Pons (tissue), 1 donor: ENCODE data around the gene MBOAT7.
"Not testable (repeated sequence)": the region's sequence is repeated elsewhere in the genome, so short reads cannot be mapped to it uniquely, and the experiment has no call there.

Experiments
- DNase-seq: peaks from one replicate; pipeline ENCODE4 v3.0.0-alpha.2; 2016; ENCODE audit warnings: low spot score

Gene MBOAT7

DNA sequence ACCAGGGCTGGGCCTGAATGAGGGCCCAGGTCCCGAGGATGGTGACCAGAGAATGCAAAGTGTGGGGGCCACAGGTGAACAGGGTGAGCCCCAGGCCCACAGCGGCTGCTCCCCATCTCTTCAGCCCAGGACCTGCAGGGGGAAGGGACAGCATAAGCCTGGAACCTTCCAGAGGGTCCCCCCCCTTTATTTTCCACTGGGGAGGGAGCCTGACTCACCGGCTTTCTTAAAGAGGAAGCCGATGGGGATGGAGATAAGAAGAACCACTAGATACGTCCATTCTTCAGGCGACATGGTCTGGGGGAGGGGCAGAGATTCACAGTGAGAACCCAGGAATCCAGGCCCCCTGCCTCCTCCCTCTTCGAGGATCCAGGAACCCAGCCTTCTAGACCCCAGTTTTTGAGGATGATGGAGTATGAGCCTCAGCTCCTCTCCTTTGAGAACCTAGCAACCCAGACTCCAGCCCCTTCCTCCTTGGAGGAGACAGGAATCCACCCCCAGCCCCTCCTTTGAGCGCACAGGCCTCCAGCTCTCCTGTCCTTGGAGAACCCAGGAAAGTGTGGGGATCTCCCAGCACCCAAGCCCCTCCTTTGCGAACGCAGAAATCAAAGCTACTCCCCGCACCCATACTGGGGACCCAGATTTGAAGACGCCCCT is 1.0 kb downstream of the MBOAT7 start:
- peak; percentile 48 for DNase-seq

DNA sequence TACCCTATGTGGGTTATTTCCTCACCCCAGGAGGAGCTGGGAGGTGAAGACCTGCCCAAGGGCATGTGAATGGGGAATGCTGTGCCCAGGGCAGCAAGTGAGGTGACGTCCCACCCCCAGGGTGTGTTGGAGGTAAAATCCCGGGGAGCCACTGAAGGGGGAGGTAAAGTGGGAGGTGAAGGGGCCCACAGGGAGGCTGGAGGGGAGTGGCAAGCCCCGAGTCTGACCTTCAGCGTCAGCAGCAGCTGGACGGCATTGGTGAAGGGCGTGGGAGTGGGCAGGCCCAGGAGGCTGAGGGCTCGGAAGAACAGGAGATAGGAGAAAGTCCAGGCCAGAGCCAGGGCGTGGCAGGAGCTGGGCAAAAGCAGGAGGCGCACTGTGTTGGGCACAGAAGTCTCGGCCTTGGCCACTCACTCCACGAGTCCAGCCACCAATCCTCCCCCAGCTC is 2.4 kb downstream of the MBOAT7 start:
- DNase-seq: no peak

DNA sequence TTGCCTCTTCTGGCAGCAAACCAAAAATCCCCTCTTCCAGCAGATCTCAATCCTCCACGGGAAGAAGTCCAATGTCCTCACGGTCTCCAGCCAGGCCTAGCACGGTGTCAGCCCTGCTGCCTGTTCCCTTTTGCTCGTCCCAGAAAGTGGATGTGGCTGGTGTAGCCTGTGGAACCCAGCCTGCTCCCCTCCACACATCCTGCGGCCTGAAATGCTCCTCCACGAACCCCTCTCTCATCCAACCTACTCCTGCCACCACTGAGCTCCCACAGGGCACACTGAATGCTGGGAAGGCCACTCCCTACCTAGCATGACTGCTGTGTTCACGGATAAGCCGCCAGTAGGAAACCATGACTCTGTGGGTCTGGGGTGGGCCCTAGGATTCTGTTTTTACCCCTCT is 3.0 kb downstream of the MBOAT7 start:
- no peak for DNase-seq

DNA sequence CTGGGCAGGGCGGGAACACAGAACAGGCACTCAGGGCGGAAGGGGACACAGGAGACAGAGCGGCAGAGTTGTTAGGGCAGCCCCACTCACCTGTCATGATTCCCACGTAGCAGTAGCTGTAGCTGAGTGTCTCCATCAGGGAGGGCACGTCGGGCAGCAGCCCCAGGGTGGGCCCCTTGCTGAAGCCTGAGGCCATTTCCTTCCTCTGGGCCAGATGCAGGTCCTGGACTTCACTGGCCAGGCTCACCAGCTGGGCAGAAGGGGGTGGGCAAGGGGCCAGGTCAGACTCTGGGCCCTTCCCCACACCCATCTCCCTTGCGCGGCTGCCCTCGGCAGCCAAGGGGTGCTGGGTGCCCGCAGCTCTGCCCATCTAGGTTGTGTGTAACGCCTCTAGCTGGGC is 5.9 kb downstream of the MBOAT7 start:
- DNase-seq: no peak

DNA sequence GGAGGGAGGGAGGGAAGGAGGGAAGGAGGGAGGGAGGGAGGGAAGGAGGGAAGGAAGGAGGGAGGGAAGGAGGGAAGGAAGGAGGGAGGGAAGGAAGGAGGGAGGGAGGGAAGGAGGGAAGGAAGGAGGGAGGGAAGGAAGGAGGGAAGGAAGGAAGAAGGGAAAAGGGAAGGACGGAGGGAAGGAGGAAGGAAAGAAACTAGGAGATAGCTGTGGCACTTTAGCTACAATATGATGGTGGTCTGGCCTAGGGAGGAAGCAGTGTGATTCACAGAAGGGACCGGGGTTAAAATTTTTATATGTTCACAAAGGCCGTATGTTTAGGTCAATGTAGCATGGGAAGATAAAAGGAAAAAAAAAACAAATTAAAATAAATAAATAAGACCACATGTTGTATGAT is 7.5 kb downstream of the MBOAT7 start:
- DNase-seq: not testable (repeated sequence)

DNA sequence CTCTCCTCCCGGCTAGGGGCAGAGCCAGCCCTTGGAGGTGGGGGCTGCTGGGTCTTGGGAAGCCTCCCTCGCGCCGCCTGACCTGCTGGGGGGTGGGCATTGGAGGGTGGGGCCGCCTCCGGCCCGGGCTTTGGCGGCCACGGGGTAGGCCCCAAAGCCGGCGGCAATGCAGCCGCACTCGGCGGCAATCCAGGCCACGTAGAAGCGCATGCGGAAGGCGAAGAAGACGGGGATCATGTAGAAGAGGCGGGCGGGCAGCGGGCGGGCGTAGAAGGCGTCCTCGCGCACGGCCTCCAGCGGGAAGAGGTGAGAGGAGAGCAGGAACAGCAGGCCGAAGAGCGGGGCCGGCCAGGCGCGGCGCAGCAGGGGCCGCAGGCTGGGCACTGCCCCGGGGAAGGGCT is 8.7 kb downstream of the MBOAT7 start:
- DNase-seq: no peak

DNA sequence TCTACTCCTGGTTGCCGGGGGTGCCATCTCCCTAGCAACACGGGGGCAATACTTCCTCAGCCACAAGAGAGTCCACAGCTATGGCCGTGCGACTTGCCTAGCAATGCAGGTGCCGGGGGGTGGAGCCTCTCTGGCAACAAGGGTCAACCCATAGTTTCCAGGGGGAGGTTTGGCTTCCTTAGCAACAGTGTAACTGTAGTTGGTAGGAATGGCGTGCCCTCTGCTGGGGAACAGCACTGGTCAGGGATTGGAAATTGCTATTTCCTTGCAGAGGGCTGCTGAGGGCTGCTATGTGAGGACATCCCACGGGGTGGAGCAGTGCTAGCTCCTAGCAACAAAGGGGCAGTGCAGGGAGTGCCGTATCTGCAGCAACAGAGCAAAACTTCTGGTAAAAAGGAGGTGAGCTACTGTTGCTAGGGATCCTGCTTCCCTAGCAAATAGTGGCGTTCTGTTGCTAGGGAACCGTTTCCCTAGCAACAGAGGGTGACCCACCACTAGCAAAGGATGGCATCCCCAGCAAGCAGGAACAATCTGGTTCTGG is 9.4 kb downstream of the MBOAT7 start:
- DNase-seq: peak; percentile 69

DNA sequence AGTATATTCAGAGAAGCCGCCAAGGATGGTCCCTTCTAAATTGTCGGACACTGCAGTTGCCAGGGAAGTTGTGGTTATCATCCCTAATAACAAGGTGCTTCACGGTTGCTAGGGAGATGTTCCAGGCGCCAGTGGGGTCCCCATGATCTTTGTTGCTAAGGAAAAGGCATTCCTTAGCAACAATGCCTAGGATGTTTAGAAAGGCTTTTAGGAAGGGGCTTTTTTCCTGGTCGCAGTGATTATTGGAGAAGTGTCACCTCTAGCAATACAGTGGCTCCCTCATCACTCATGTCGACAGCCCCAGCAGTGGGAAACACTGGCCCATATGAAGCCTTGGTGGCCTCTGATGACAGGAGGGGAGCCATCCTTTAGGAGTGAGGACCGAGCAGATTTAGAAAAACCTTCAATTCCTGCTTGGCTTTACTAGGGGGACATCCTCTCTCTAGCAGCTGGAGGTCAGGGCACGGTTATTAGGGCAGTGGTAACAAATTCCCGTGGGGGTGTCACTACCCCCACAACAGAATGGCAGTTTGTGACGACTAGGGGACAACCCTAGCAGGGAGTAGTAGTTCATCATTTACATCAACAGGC is 10.0 kb downstream of the MBOAT7 start:
- no peak for DNase-seq

DNA sequence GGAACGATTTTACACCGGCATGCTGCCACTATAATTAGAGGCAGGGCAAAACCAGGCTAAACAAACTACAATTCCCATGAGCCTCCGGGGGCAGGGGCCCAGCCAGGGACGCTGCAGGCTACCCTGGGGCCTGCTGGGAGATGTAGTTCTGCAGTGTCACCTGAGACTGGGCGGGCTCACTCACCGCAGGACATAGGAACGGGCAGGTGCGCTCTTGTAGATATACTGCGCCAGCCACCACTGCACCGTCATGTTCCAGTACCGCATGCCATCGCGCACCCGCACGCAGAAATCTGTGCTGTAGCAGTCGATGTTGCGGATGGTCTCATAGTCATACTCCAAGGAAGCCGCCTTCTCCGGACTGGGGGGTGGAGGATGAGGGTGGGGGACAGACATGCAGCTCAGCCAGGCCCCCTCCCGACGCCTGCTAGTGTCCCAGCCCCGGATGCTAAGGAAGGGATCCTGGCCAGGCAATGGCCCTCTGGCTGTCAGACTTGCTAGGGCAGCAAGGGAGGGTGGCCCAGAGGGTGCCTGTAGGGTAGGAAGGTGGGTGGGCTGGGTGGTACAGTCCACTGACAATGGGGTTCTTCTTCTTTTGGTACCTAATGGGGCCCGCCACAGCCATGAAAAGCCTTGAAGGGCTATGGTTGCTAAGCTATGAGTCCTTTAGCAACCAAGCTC is 10.7 kb downstream of the MBOAT7 start:
- no peak for DNase-seq

DNA sequence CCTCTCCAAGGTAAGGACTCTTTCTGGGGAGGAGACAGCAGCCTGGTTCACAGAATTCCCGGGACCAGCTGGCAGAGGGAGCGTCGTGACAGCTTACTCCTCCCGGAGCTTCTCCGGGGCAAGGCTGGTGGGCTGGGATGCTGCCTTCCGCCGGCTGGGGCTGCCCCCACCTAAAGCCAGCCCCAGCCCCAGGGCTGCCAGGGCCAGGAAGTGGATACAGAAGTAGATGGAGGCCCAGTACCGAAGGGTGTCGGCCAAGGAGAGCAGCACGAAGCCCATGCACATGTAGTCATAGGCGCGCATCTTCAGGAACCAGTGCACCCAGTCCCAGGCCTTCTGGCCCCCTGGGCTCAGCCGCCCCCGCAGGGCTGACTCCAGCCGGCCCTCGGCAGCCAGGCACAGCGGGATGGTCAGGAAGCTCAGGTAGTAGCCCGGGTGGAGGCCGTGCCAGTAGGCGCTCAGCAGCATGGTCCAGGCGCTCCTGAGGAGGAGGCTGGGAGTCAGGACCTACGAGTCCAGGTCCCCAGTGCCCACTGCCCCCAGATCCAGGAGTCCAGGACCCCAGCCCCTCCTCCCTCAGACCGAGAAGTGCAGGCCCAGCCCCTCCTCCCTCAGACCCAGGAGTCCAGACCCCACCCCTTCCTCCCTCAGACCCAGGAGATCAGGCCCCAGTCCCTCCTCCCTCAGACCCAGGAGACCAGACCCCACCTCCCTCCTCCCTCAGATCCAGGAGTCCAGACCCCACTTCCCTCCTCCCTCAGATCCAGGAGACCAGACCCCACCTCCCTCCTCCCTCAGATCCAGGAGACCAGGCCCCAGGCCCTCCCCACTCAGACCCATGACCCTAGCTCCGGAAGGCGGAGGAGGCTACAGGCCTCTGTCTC is 15.2 kb downstream of the MBOAT7 start:
- no peak for DNase-seq

DNA sequence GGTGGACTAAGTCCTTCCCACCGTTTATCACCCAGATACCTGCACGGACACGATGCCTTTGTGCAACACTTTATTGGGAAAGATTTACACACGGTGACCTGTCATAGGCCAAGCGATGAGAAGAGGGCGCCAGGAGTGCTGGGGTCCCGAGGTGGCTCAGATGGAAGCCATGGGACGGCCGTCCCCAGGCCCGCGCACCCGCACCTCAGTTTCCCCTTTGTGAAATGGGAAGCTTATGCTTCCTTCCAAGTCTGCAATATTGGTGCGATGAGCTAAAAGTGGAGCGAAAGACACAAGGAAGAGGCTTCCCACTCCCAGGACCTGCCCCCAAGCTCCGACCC is 16.1 kb downstream of the MBOAT7 start:
- DNase-seq: no peak

DNA sequence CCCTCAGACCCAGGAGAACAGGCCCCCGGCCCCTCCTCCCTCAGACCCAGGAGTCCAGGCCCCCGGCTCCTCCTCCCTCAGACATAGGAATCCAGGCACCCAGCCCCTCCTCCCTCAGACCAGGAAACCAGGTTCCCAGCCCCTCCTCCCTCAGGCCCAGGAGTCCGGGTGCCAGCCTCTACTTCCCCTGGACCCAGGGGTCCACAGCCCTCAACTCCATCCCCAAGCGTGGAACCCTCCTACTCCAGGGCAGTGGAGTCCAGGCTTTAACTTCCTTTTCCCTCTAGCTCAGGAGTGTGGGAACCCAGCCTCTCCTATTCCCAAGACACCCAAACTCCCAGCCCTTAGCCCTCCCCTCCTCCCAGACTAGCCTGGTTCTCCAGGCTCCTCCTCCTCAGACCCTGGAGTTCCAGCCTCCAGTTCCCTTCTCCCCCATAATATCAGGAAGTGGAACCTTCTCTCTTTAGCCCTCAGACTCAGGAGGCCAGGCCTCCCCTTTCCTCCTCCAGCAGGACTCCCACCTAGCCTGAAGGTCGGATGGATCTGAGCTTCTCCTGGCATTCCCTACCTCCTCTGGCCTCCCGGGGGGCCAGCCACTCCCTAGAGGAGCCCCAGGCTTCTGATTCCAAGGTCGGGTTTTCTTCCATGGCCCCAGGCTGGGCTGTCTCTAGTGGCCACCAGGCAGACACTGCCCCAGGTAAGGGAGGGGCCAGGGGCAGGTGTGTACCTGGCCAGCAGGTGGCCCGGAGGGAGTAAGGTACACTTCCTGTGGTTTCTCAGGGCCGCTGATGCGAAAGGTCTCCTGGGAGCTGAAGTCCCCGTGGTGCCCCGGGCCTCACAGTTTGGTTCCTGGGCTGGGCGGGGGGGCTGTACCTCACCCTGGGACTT is 16.7 kb downstream of the MBOAT7 start, which contains the start of gene TMC4:
TSS of gene TMC4 (minus strand) at position 690 of the 888 bp plus-strand sequence. CDS start at position 647, 43 bp downstream.
- no peak for DNase-seq

DNA sequence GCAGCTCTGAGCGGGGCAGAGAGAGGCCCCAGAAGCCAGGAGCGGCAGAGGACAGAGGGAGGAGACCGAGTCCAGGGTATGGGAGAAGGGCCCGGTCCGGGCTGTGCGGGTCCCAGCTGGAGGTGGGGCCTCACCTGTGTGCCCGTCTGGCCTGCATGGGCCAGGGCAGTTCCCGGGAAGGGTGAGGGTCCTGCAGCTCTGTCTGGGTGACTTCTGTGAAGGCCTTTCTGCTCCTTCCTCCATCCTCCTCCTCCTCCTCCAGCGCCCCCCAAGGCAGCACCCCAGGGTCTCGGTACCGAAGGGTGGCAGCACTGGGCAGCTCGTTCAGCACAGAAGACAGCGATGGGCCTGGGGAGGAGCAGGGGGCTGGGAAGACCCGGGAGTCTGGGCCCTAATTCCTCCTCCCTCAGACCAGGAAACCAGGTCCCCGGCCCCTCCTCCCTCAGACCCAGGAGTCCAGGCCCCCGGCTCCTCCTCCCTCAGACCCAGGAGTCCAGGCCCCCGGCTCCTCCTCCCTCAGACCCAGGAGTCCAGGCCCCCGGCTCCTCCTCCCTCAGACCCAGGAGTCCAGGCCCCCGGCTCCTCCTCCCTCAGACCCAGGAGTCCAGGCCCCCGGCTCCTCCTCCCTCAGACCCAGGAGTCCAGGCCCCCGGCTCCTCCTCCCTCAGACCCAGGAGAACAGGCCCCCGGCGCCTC is 17.5 kb downstream of the MBOAT7 start:
- not testable (repeated sequence) for DNase-seq

DNA sequence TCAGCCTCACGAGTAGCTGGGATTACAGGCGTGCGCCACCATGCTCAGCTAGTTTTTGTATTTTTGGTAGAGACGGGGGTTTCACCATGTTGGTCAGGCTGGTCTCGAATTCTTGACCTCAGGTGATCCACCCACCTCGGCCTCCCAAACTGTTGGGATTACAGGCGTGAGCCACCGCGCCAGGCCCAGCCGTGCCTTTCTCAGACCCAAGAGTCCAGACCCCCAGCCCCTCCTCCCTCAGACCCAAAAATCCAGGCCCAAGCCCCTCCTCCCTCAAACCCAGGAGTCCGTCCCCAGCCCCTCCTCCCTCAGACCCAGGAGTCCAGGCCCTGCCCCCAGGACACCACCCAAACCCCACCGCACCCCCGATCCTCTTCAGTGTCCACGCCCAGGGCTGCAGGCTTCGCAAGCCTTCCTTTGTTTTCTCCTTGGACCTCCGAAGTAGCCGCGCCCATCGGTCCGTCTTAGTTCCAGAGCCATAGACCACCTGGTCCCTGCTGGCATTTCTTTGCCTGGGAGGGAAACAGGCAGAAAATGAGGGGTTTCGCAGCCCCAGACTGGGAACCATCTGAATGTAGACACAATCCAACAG is 20.1 kb downstream of the MBOAT7 start:
- DNase-seq: no peak

DNA sequence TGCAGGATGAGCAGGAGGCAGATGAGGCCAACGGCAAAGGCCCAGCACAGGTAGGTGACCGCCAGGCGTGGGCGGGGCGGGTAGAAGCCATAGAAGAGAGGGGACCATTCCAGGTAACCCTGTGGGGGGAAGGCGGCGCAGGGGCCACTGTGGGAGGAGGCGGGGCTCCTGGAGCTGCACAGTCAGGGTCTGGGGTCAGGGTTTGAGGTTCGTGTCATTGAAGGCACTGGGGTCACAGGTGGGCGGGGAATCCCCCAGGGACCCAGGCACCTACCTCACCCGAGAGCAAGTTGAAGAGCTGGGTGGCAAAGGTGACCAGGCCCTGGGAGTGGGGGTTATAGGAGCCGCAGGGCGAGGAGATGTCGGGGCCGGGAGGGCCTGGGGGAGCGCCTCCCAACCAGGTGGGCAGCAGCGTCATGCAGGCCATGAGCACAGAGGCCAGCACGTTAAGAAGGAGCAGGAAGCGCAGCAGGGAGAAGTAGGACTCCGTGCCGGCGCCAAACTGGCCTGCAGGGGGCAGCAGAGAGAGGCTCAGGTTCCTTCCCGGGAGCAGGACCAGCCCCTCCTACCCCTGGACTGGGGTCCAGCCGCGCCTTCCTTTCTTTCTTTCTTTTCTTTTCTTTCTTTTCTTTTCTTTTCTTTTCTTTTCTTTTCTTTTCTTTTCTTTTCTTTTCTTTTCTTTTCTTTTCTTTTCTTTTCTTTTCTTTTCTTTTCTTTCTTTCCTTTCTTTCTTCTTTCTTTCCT is 21.0 kb downstream of the MBOAT7 start:
- DNase-seq: peak; percentile 67

DNA sequence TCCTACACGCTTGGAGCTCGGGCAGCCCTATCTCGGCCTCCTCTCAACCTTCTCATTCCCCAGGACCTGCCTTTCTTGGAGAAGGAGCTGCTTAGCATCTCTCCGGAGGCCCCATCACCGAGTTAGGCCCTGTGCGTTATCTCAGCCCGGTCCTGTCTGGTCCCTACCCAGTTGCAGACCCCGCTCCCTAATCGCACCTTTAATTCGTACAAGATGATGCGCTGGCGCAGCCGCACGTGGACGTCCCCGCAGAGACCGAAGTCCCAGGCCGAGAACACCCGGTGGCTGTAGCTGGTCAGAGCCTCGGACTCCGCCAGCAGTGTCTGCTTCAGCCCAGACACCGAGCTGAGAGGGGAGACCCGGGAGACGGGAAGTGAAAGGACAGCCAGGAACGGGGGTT is 24.2 kb downstream of the MBOAT7 start:
- no peak for DNase-seq

DNA sequence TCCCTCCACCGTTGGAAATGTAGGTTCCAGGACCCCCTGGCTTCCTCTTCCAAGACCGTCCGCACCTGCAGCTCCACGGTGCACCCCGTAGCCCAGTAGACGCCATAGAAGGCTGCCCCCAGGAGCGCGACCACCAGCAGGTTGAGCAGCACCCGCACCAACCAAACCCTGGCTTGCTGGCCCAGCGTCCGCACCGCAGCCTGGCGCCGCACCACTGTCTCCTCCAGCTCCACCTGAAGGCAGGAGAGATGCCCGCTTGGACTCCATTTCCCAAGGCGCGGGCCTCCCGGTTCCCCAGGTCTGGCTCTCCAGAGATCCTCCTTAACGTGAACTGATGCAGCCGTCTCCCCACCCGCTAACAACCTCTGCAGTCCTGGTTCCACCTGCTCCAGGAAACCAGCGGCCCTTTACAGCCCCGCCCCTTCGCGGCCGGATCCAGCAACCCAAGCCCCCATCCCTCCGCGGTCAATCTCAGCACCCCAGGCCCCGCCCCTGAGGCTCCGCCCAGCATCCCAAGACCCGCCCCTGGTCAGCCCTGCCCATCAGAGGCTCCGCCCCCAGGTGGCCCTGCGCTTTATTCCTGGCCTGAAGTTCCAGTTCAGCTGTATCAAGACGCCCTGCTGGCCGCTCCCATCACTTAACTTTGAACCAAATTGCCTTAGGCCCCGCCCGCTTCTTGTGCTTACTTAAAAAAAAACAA is 24.9 kb downstream of the MBOAT7 start:
- DNase-seq: no peak

DNA sequence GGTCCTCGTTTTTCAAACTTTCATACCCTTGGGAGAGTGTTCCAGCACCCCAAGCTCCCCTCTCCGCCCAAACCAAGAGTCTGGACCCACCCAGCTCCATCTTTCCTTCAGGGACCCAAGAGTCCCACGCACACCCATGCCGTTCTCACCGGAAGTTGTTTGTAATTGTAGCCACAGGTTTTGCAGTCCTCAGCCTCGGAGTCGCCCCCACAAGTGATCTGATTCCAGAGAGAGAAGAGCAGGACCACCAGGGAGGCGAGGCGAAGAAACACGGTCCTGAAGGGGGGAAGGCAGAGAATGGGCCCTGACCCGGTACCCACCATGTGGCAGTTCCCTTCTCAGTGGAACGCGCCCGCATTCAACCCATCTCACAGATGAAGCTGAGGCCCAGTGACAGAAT is 26.5 kb downstream of the MBOAT7 start:
- no peak for DNase-seq
